Vagina (tissue), 2 donors: ENCODE results near the gene MINAR1. TPM values are rescaled to one million over a fixed set of nuclear protein-coding genes. Genes with fewer than 3 reads are reported as not detected.

ENCODE experiments used
- DNase-seq, 2 donors: peaks; one replicate each; pipeline ENCODE4 v3.0.0-alpha.2; 2017; ENCODE audit errors: extremely low spot score in 2 of 2
- H3K27ac ChIP-seq: fragments of 200-600 bp; sonication (generic); one replicate; pipeline ENCODE4 v1.5.1; 2019
- H3K27me3 ChIP-seq: fragments of 200-600 bp; sonication (generic); one replicate; pipeline ENCODE4 v1.5.1; 2019
- H3K36me3 ChIP-seq, 2 donors: fragments of 200-600 bp; sonication (generic); one replicate each; pipeline ENCODE4 v1.5.1; 2017 to 2019
- H3K4me1 ChIP-seq: fragments of 200-600 bp; sonication (generic); one replicate; pipeline ENCODE4 v1.5.1; 2019
- H3K4me3 ChIP-seq, 2 donors: fragments of 200-600 bp; sonication (generic); 1 replicate in 1 of 2; 2 replicates in 1 of 2; pipeline ENCODE4 v1.5.1; 2016 to 2019
- H3K9me3 ChIP-seq: fragments of 200-600 bp; sonication (generic); one replicate; pipeline ENCODE4 v1.5.1; 2019
- CTCF ChIP-seq, 3 experiments: fragments of 450-650 bp in 2 of 3; fragments of 200-600 bp in 1 of 3; sonication (generic) in 1 of 3; IDR thresholded peaks; one replicate each; pipeline ENCODE4 v1.5.1; 2017 to 2019; ENCODE audit warnings: antibody characterized with exemption in 3 of 3, mild to moderate bottlenecking in 2 of 3, moderate library complexity in 2 of 3
- POLR2A ChIP-seq, 2 donors: fragments of 450-650 bp; IDR thresholded peaks; one replicate each; pipeline ENCODE4 v1.6.1; 2017; ENCODE audit warnings: antibody characterized with exemption in 2 of 2, mild to moderate bottlenecking in 2 of 2, moderate library complexity in 2 of 2
- POLR2AphosphoS5 ChIP-seq, 2 donors: sonication (generic); formaldehyde crosslinking; IDR thresholded peaks; one replicate each; pipeline ENCODE4 v1.9.0; 2017; ENCODE audit warnings: antibody characterized with exemption in 2 of 2, mild to moderate bottlenecking in 2 of 2, low read depth in 1 of 2; ENCODE audit not compliant: insufficient read depth in 1 of 2
- intact Hi-C: fragments of 100-400 bp; cut with DNase I; formaldehyde crosslinking; loops from one replicate; pipeline ENCODE4 v1.15.1; 2023
- total RNA-seq: library from RNA; depleted of rRNA; stranded (reverse); fragments of >200 nt; gene quantifications from one replicate; pipeline ENCODE4 v1.2.3, GENCODE V29; 2016

MINAR1 gene
- total RNA-seq, 1 donor from 2014 or later: 0.74 TPM

- H3K4me3 ChIP-seq: no peak overlapping the region
- no peak overlapping the region for H3K27ac ChIP-seq
- H3K4me1 ChIP-seq: no peaks in the 10 kb centered on the region
- TF ChIP-seq CTCF (IDR thresholded peaks at IDR 0.05): no peak
- no peak for TF ChIP-seq POLR2A (IDR thresholded peaks at IDR 0.05)
- TF ChIP-seq POLR2AphosphoS5 (IDR thresholded peaks at IDR 0.05; ENCODE audit: insufficient read depth in 1 of 2, low read depth in 1 of 2): no peak
- no peaks in the 10 kb centered on the region for H3K27me3 ChIP-seq
- DNase-seq: peak in 1 of 2 donors; percentile 64
- no peaks in the 10 kb centered on the region for H3K9me3 ChIP-seq
- no peaks in the 10 kb centered on the region for H3K36me3 ChIP-seq
- intact Hi-C loops: no loop called here
Observed at GRCh38 chr15:79479616-79480015, 47.5 kb downstream of the MINAR1 start.

GRCh38 chr15:79481793-79482192, 49.7 kb downstream of the MINAR1 start:
- Histone ChIP-seq H3K9me3 (no peaks in the 10 kb centered on the region), H3K4me1 (no peaks in the 10 kb centered on the region), H3K36me3 (no peaks in the 10 kb centered on the region), H3K27me3 (no peaks in the 10 kb centered on the region), H3K27ac (no peak overlapping the region), H3K4me3 (no peak overlapping the region)
- intact Hi-C loops: no loop called here
- DNase-seq: no peak
- TF ChIP-seq CTCF (IDR thresholded peaks at IDR 0.05) (no peak), POLR2A (IDR thresholded peaks at IDR 0.05) (no peak), POLR2AphosphoS5 (IDR thresholded peaks at IDR 0.05; ENCODE audit: insufficient read depth in 1 of 2, low read depth in 1 of 2) (no peak)

Other genes starting within 250 kb of the MINAR1 start
- 0.25 TPM for gene ANKRD34C, start 149.6 kb upstream of the MINAR1 start, total RNA-seq
- gene TMED3, start 121.2 kb upstream of the MINAR1 start, total RNA-seq: 75.4 TPM